H1 (cell line): ENCODE results near the gene SLN. TPM values are rescaled to one million over a fixed set of nuclear protein-coding genes. Genes with fewer than 3 reads are reported as not detected.

Source experiments
- CTCF ChIA-PET: fragments of 300-600 bp; sonication (Branson Sonifier 250); formaldehyde crosslinking; loops from one replicate; lab custom pipeline; 2021; ENCODE audit not compliant: partially characterized antibody; lab: Charles Lee
- POLR2A ChIA-PET: fragments of 300-600 bp; sonication (Branson Sonifier 250); formaldehyde crosslinking; loops from one replicate; lab custom pipeline; 2021; ENCODE audit warnings: inconsistent platforms; ENCODE audit not compliant: partially characterized antibody; lab: Charles Lee
- DNase-seq, 2 experiments: peaks; one replicate each; pipeline versions ENCODE4 v3.0.0 to v3.0.0-alpha.2; 2010 to 2022; ENCODE audit warnings: low spot score in 2 of 2, low read depth in 1 of 2, mixed read lengths in 1 of 2
- FAIRE-seq: peaks from 2 replicates; lab custom pipeline; 2011; peaks lifted over from hg19 to GRCh38; lab: Jason Lieb, UNC
- H2AFZ ChIP-seq: 2 replicates; pipeline ENCODE4 v1.8.1; 2012; ENCODE audit warnings: low read length, inconsistent platforms
- H2AK5ac ChIP-seq: 2 replicates; pipeline ENCODE4 v1.6.1; 2013; ENCODE audit warnings: low read depth, low read length
- H2BK120ac ChIP-seq: replicated peaks from 2 replicates; pipeline ENCODE3; 2013; ENCODE audit warnings: low read depth, low read length, inconsistent platforms
- H2BK12ac ChIP-seq: 2 replicates; pipeline ENCODE4 v1.6.1; 2013; ENCODE audit warnings: low read depth, low read length
- H2BK15ac ChIP-seq: 2 replicates; pipeline ENCODE4 v1.6.1; 2013; ENCODE audit warnings: low read length
- H2BK20ac ChIP-seq: 2 replicates; pipeline ENCODE4 v1.6.1; 2013; ENCODE audit warnings: low read length
- H2BK5ac ChIP-seq: 2 replicates; pipeline ENCODE4 v1.6.1; 2013; ENCODE audit warnings: low read depth, low read length
- H3K14ac ChIP-seq: 2 replicates; pipeline ENCODE4 v1.6.1; 2013; ENCODE audit warnings: inconsistent platforms; ENCODE audit not compliant: insufficient read length
- H3K18ac ChIP-seq: 2 replicates; pipeline ENCODE4 v1.6.1; 2013; ENCODE audit warnings: low read length; ENCODE audit errors: extremely low read depth
- H3K23ac ChIP-seq: 2 replicates; pipeline ENCODE4 v1.6.1; 2013; ENCODE audit warnings: inconsistent platforms; ENCODE audit not compliant: insufficient read length
- H3K23me2 ChIP-seq: 2 replicates; pipeline ENCODE4 v1.6.1; 2013; ENCODE audit warnings: low read depth, low read length
- H3K27ac ChIP-seq: 2 replicates; pipeline ENCODE4 v1.6.1; 2011; ENCODE audit warnings: low read depth, low read length, inconsistent platforms
- H3K27me3 ChIP-seq, 4 experiments: replicated peaks in 1 of 4; 1 replicate in 1 of 4; 2 replicates in 3 of 4; pipeline versions ENCODE4 v1.6.1 to v1.8.1; 2011 to 2013; ENCODE audit warnings: low read length in 3 of 4, mild to moderate bottlenecking in 3 of 4, inconsistent platforms in 2 of 4, mixed read lengths in 2 of 4, moderate library complexity in 1 of 4; ENCODE audit not compliant: control insufficient read depth in 3 of 4, insufficient read depth in 3 of 4; ENCODE audit errors: extremely low read depth in 1 of 4
- H3K36me3 ChIP-seq, 4 experiments: 2 replicates each; pipeline versions ENCODE4 v1.6.1 to v1.8.1; 2011 to 2013; ENCODE audit warnings: mild to moderate bottlenecking in 4 of 4, low read length in 3 of 4, moderate library complexity in 2 of 4, control low read depth in 1 of 4, inconsistent platforms in 1 of 4; ENCODE audit not compliant: insufficient read depth in 4 of 4, control insufficient read depth in 2 of 4
- H3K4ac ChIP-seq: replicated peaks from 2 replicates; pipeline ENCODE3; 2013; ENCODE audit warnings: low read length, low read depth, mixed read lengths, inconsistent platforms; ENCODE audit not compliant: insufficient read length
- H3K4me1 ChIP-seq, 4 experiments: replicated peaks in 1 of 4; 1 replicate in 1 of 4; 2 replicates in 3 of 4; pipeline versions ENCODE4 v1.6.1 to v1.8.1; 2011 to 2013; ENCODE audit warnings: low read length in 3 of 4, inconsistent platforms in 2 of 4, mixed read lengths in 1 of 4; ENCODE audit not compliant: insufficient read depth in 4 of 4, control insufficient read depth in 3 of 4
- H3K4me2 ChIP-seq, 2 experiments: 2 replicates each; pipeline versions ENCODE4 v1.6.1 to v1.8.1; 2011 to 2013; ENCODE audit warnings: low read depth in 2 of 2, low read length in 2 of 2, control low read depth in 1 of 2, inconsistent platforms in 1 of 2, mild to moderate bottlenecking in 1 of 2; ENCODE audit not compliant: insufficient read depth in 1 of 2
- H3K4me3 ChIP-seq, 4 experiments: fragments of 200-600, 300-600 bp in 1 of 4; sonication (generic), shearing (Covaris generic), sonication (Bioruptor Twin) in 1 of 4; 2 replicates each; pipeline versions ENCODE4 v1.5.1 to v1.8.1; 2011 to 2016; ENCODE audit warnings: low read length in 4 of 4, low read depth in 3 of 4, control low read depth in 2 of 4, inconsistent platforms in 2 of 4, mild to moderate bottlenecking in 2 of 4, mixed read lengths in 1 of 4, moderate library complexity in 1 of 4; ENCODE audit not compliant: insufficient read depth in 2 of 4; ENCODE audit errors: extremely low read depth in 1 of 4
- H3K56ac ChIP-seq: replicated peaks from 2 replicates; pipeline ENCODE3; 2013; ENCODE audit warnings: low read depth, mild to moderate bottlenecking, mixed read lengths, low read length, inconsistent platforms; ENCODE audit not compliant: insufficient read length
- H3K79me1 ChIP-seq: 2 replicates; pipeline ENCODE4 v1.6.1; 2013; ENCODE audit warnings: low read depth, low read length, control low read depth
- H3K79me2 ChIP-seq, 2 experiments: 2 replicates each; pipeline versions ENCODE4 v1.6.1 to v1.8.1; 2012 to 2013; ENCODE audit warnings: low read length in 2 of 2, mild to moderate bottlenecking in 2 of 2, inconsistent platforms in 1 of 2; ENCODE audit not compliant: insufficient read depth in 2 of 2, control insufficient read depth in 1 of 2
- H3K9ac ChIP-seq, 4 experiments: replicated peaks in 1 of 4; 1 replicate in 1 of 4; 2 replicates in 3 of 4; pipeline versions ENCODE4 v1.6.1 to v1.8.1; 2011 to 2013; ENCODE audit warnings: low read depth in 3 of 4, low read length in 3 of 4, control low read depth in 2 of 4, mild to moderate bottlenecking in 2 of 4, moderate library complexity in 2 of 4, inconsistent platforms in 1 of 4; ENCODE audit errors: extremely low read depth in 1 of 4
- H3K9me3 ChIP-seq, 2 experiments: 2 replicates each; pipeline versions ENCODE4 v1.6.1 to v1.8.1; 2012 to 2013; ENCODE audit warnings: mild to moderate bottlenecking in 2 of 2, moderate library complexity in 2 of 2, control low read depth in 1 of 2, inconsistent platforms in 1 of 2, low read depth in 1 of 2, low read length in 1 of 2, mixed read lengths in 1 of 2; ENCODE audit not compliant: insufficient read depth in 2 of 2
- H4K20me1 ChIP-seq, 2 experiments: replicated peaks in 1 of 2; 2 replicates each; pipeline versions ENCODE3 to v1.8.1; 2011 to 2013; ENCODE audit warnings: inconsistent platforms in 2 of 2, low read length in 2 of 2, mild to moderate bottlenecking in 1 of 2; ENCODE audit not compliant: insufficient read depth in 2 of 2, control insufficient read depth in 1 of 2
- H4K5ac ChIP-seq: 2 replicates; pipeline ENCODE4 v1.6.1; 2013; ENCODE audit warnings: low read length, low read depth, mixed read lengths, inconsistent platforms; ENCODE audit not compliant: insufficient read length
- H4K8ac ChIP-seq: 2 replicates; pipeline ENCODE4 v1.8.0; 2013; ENCODE audit warnings: mild to moderate bottlenecking, moderate library complexity, low read length, inconsistent platforms; ENCODE audit not compliant: insufficient read depth; ENCODE audit errors: extremely low read depth
- H4K91ac ChIP-seq: replicated peaks from 2 replicates; pipeline ENCODE3; 2013; ENCODE audit warnings: low read length, mixed read lengths, inconsistent platforms; ENCODE audit not compliant: insufficient read length
- BACH1 ChIP-seq: IDR thresholded peaks from 2 replicates; pipeline ENCODE4 v1.6.1; 2012; ENCODE audit warnings: low read length, improper control_type of control experiment
- BCL11A ChIP-seq, 2 experiments: IDR thresholded peaks; one replicate each; pipeline ENCODE4 v1.6.1; 2011; ENCODE audit warnings: low read depth in 2 of 2, low read length in 2 of 2, mild to moderate bottlenecking in 2 of 2
- CBX8 ChIP-seq: fragments of 300-800, 300-1000 bp; sonication (generic); IDR thresholded peaks from 2 replicates; pipeline ENCODE4 v1.7.1; 2016; ENCODE audit warnings: low read depth, low read length, borderline replicate concordance
- EZH2 ChIP-seq: fragments of 200-600 bp; sonication (generic); IDR thresholded peaks from 2 replicates; pipeline ENCODE4 v1.7.1; 2012; ENCODE audit warnings: low read depth, mild to moderate bottlenecking, moderate library complexity, low read length, inconsistent platforms; ENCODE audit not compliant: severe bottlenecking
- JUN ChIP-seq: IDR thresholded peaks from 2 replicates; pipeline ENCODE4 v1.6.1; 2011; ENCODE audit warnings: low read depth, mild to moderate bottlenecking, improper control_type of control experiment, low read length
- KDM1A ChIP-seq: fragments of 200-600, 300-600 bp; sonication (generic); IDR thresholded peaks from 2 replicates; pipeline ENCODE4 v1.7.1; 2016; ENCODE audit warnings: mild to moderate bottlenecking, low read length, borderline replicate concordance
- POU5F1 ChIP-seq: IDR thresholded peaks from 2 replicates; pipeline ENCODE4 v1.6.1; 2011; ENCODE audit warnings: low read depth, mild to moderate bottlenecking, low read length, moderate library complexity
- RFX5 ChIP-seq: IDR thresholded peaks from 2 replicates; pipeline ENCODE4 v1.6.1; 2011; ENCODE audit warnings: low read depth, low read length, improper control_type of control experiment, borderline replicate concordance
- RXRA ChIP-seq: IDR thresholded peaks from 2 replicates; pipeline ENCODE4 v1.6.1; 2011; ENCODE audit warnings: low read depth, mild to moderate bottlenecking, low read length, moderate library complexity; ENCODE audit not compliant: insufficient read depth
- SAP30 ChIP-seq: fragments of 300-600 bp; sonication (generic); IDR thresholded peaks from 2 replicates; pipeline ENCODE4 v1.7.1; 2012; ENCODE audit warnings: low read length, moderate library complexity, mild to moderate bottlenecking, inconsistent platforms; ENCODE audit not compliant: insufficient read depth, insufficient replicate concordance
- SIRT6 ChIP-seq: IDR thresholded peaks from one replicate; pipeline ENCODE4 v1.7.1; 2012; ENCODE audit warnings: low read length, inconsistent platforms
- WGBS, 2 experiments: shearing (Covaris generic) in 1 of 2; methylation state at CpG; one replicate each; pipeline versions ENCODE4 v1.1.6 to v1.1.7; 2013 to 2015; ENCODE audit warnings: low lambda C conversion rate in 2 of 2, mixed read lengths in 2 of 2, inconsistent platforms in 1 of 2, low coverage in 1 of 2, missing lambda C conversion rate in 1 of 2; ENCODE audit not compliant: insufficient replicate concordance in 2 of 2, insufficient coverage in 1 of 2, insufficient read length in 1 of 2; ENCODE audit errors: extremely low coverage in 1 of 2, missing lambda C conversion rate in 1 of 2; 5-methylcytosine and 5-hydroxymethylcytosine counted together
- polyA plus RNA-seq, 7 experiments: library from polyadenylated mRNA; depleted of rRNA in 3 of 7; stranded (reverse) in 5 of 7; unstranded in 2 of 7; fragments of >200 nt in 5 of 7; fragments of 200-250 nt in 2 of 7; gene quantifications; 1 replicate in 5 of 7; 2 replicates in 1 of 7; 4 replicates in 1 of 7; pipeline versions ENCODE4 v1.2.1 to v1.2.3, GENCODE V29; 2011 to 2013; ENCODE audit warnings: missing spikeins in 2 of 7, mixed read lengths in 2 of 7
- total RNA-seq: library from RNA; stranded (reverse); fragmentation: NEBNext Ultra II Directional; extraction: Animal tissue kit (Norgen Biotek cat#: 25700); gene quantifications from 2 replicates; pipeline ENCODE4 v1.2.1, GENCODE V29; 2021
- TF ChIP-seq, protein P1 (sequence below): IDR thresholded peaks from 2 replicates; pipeline ENCODE4 v1.6.1; 2012; ENCODE audit warnings: low read length, inconsistent platforms

The SLN gene
- total and polyA plus RNA-seq, 2 of the 8 experiments (the other 6 are each of a cell fraction or from before 2014, with no cell fraction given), result not detected

DNA sequence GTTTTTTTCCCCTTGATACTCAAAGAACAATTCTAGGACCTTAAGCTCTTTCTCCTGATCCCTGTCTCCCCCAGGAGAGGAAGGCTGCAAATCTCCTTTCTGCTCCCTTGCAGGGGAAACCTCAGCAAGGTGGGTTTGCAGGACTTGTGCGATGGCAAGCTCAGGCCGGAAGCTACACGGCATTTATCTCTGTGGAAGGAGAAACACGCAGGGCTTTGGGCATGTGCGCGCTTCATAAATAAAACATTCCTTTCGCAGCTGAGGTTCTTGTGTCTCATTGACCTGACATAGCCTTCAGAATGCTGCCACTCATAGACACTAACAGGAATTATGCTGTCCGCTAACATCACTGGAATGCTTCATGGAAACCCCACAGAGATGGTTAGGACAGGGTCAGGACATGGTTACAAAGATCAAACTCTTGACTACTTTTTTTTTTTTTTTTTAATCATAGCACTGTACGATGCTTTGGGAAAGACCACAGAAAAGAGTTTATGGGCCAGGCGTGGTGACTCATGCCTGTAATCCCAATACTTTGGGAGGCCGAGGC is 42.6 kb downstream of the SLN start:
- Histone ChIP-seq H3K4me1 (peaks cover 3 to 13% (median 6%) of the 10 kb centered on the region in 4 experiments; a peak in 4 of 7 replicates), H3K9me3 (no peaks in the 10 kb centered on the region), H3K79me1 (no peaks in the 10 kb centered on the region), H4K91ac (no peak overlapping the region), H3K36me3 (no peaks in the 10 kb centered on the region), H3K4me3 (no peak overlapping the region), H2BK120ac (no peak overlapping the region), H2AFZ (no peak overlapping the region), H3K23ac (no peak overlapping the region), H3K14ac (no peak overlapping the region), H3K4me2 (no peak overlapping the region), H4K20me1 (no peaks in the 10 kb centered on the region), H2BK20ac (no peak overlapping the region), H2BK5ac (no peak overlapping the region), H3K4ac (no peak overlapping the region), H3K56ac (no peak overlapping the region), H3K27ac (no peak overlapping the region), H3K27me3 (no peaks in the 10 kb centered on the region), H2BK15ac (no peak overlapping the region), H2AK5ac (no peak overlapping the region; the same call in 1 of the 2 replicates), H4K8ac (no peak overlapping the region), H3K9ac (no peak overlapping the region), H2BK12ac (no peak overlapping the region), H3K79me2 (no peaks in the 10 kb centered on the region), H3K18ac (no peak overlapping the region), H3K23me2 (no peaks in the 10 kb centered on the region), H4K5ac (no peak overlapping the region)
- CTCF ChIA-PET, result interaction anchor here (1.0 to 7.5 kb wide), 7 partner anchors 9 to 178 kb away, joined by 3 to 149 read pairs (median 4); no protein-coding TSS in a partner anchor
- POLR2A ChIA-PET, result no interaction called here
- 92% methylated on average over 11 of the region's 11 CpGs; no CpG with 5 or more reads in 1 of the 2 experiments for WGBS, 2 experiments
- FAIRE-seq (no peak), DNase-seq (no peak)
- TF ChIP-seq JUN, result no peak
- no peak for TF ChIP-seq EZH2
- no peak for TF ChIP-seq BACH1
- TF ChIP-seq RFX5, result no peak
- TF ChIP-seq, protein P1, sequence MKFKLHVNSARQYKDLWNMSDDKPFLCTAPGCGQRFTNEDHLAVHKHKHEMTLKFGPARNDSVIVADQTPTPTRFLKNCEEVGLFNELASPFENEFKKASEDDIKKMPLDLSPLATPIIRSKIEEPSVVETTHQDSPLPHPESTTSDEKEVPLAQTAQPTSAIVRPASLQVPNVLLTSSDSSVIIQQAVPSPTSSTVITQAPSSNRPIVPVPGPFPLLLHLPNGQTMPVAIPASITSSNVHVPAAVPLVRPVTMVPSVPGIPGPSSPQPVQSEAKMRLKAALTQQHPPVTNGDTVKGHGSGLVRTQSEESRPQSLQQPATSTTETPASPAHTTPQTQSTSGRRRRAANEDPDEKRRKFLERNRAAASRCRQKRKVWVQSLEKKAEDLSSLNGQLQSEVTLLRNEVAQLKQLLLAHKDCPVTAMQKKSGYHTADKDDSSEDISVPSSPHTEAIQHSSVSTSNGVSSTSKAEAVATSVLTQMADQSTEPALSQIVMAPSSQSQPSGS, result no peak
- no peak for TF ChIP-seq RXRA
- TF ChIP-seq CBX8, result no peak
- TF ChIP-seq SAP30, result no peak
- TF ChIP-seq KDM1A, result no peak
- TF ChIP-seq POU5F1, result no peak
- no peak for TF ChIP-seq BCL11A (IDR thresholded peaks at IDR 0.05; ENCODE audit: low read depth in 2 of 2, low read length in 2 of 2)
- no peak for TF ChIP-seq SIRT6
